Endothelial cell of umbilical vein (primary cell): Measurements from ENCODE around the gene TPCN1. TPM values are rescaled to one million over a fixed set of nuclear protein-coding genes. Genes with fewer than 3 reads are reported as not detected.

Experiments used
- BruUV-seq: library from RNA; stranded (reverse); fragments of 400-500 nt; replicated peaks from 2 replicates; lab custom pipeline; 2021; lab: Mats Ljungman, UMichigan
- CTCF ChIA-PET: fragments of 300-600, 350-600 bp; sonication (Branson Sonifier 250); formaldehyde crosslinking; loops from one replicate; lab custom pipeline; 2021; ENCODE audit warnings: antibody characterized with exemption, inconsistent platforms; lab: Charles Lee
- POLR2A ChIA-PET: fragments of 300-600, 350-600 bp; sonication (Branson Sonifier 250); formaldehyde crosslinking; loops from one replicate; lab custom pipeline; 2021; ENCODE audit warnings: antibody characterized with exemption, inconsistent platforms; lab: Charles Lee
- DNase-seq: peaks from one replicate; pipeline ENCODE4 v3.0.0-alpha.2; 2011; ENCODE audit warnings: low read depth, low spot score
- FAIRE-seq: peaks from 2 replicates; lab custom pipeline; 2011; peaks lifted over from hg19 to GRCh38; lab: Jason Lieb, UNC
- H2AFZ ChIP-seq: 2 replicates; pipeline ENCODE4 v1.6.0; 2012; ENCODE audit warnings: low read depth, low read length, control low read depth, inconsistent platforms
- H3K27ac ChIP-seq: 2 replicates; pipeline ENCODE4 v1.5.1; 2011; ENCODE audit warnings: low read depth, mild to moderate bottlenecking, control low read depth, low read length, moderate library complexity; ENCODE audit not compliant: insufficient read depth
- H3K27me3 ChIP-seq, 2 experiments: 2 replicates each; pipeline versions ENCODE4 v1.6.0 to v1.6.1; 2011; ENCODE audit warnings: low read length in 2 of 2, mixed read lengths in 1 of 2; ENCODE audit not compliant: control insufficient read depth in 2 of 2, insufficient read depth in 2 of 2
- H3K36me3 ChIP-seq, 2 experiments: 2 replicates in 1 of 2; 3 replicates in 1 of 2; pipeline ENCODE4 v1.5.1; 2011; ENCODE audit warnings: low read length in 2 of 2, mild to moderate bottlenecking in 1 of 2, moderate library complexity in 1 of 2; ENCODE audit not compliant: control insufficient read depth in 2 of 2, insufficient read depth in 2 of 2; ENCODE audit errors: extremely low read depth in 1 of 2
- H3K4me1 ChIP-seq: 3 replicates; pipeline ENCODE4 v1.5.1; 2011; ENCODE audit warnings: mild to moderate bottlenecking, low read length; ENCODE audit not compliant: control insufficient read depth, insufficient read depth; ENCODE audit errors: extremely low read depth
- H3K4me2 ChIP-seq: 2 replicates; pipeline ENCODE4 v1.6.1; 2011; ENCODE audit warnings: low read length, control low read depth, mixed read lengths; ENCODE audit not compliant: insufficient read depth
- H3K4me3 ChIP-seq, 3 experiments: fragments of 200-600 bp in 1 of 3; sonication (generic), shearing (Covaris generic) in 1 of 3; replicated peaks in 1 of 3; 2 replicates each; pipeline ENCODE4 v1.5.1; 2011 to 2016; ENCODE audit warnings: control low read depth in 3 of 3, low read length in 3 of 3, mild to moderate bottlenecking in 2 of 3, inconsistent platforms in 1 of 3, low read depth in 1 of 3, moderate library complexity in 1 of 3; ENCODE audit not compliant: insufficient read depth in 1 of 3
- H3K79me2 ChIP-seq: 2 replicates; pipeline ENCODE4 v1.6.0; 2012; ENCODE audit warnings: low read length, inconsistent platforms; ENCODE audit not compliant: control insufficient read depth, insufficient read depth
- H3K9ac ChIP-seq: replicated peaks from 2 replicates; pipeline ENCODE3; 2011; ENCODE audit warnings: low read length, control low read depth; ENCODE audit not compliant: insufficient read depth; ENCODE audit errors: extremely low read depth
- H3K9me1 ChIP-seq: replicated peaks from 3 replicates; pipeline ENCODE4 v1.6.0; 2011; ENCODE audit warnings: mild to moderate bottlenecking, low read length; ENCODE audit not compliant: control insufficient read depth, insufficient read depth; ENCODE audit errors: extremely low read depth
- H3K9me3 ChIP-seq: replicated peaks from 2 replicates; pipeline ENCODE4 v1.5.1; 2012; ENCODE audit warnings: low read length, inconsistent platforms; ENCODE audit not compliant: control insufficient read depth, insufficient read depth
- H4K20me1 ChIP-seq: replicated peaks from 2 replicates; pipeline ENCODE3; 2011; ENCODE audit warnings: mild to moderate bottlenecking, low read length; ENCODE audit not compliant: control insufficient read depth, insufficient read depth; ENCODE audit errors: extremely low read depth
- EZH2 ChIP-seq: IDR thresholded peaks from 2 replicates; pipeline ENCODE4 v1.6.1; 2012; ENCODE audit warnings: borderline replicate concordance, low read depth, mild to moderate bottlenecking, moderate library complexity, low read length, inconsistent platforms; ENCODE audit not compliant: severe bottlenecking
- FOS ChIP-seq: IDR thresholded peaks from 2 replicates; pipeline ENCODE4 v1.6.1; 2011; ENCODE audit warnings: mild to moderate bottlenecking, low read length, moderate library complexity, borderline replicate concordance; ENCODE audit not compliant: insufficient read depth
- GATA2 ChIP-seq: IDR thresholded peaks from 2 replicates; pipeline ENCODE4 v1.7.0; 2011; ENCODE audit warnings: low read depth, mild to moderate bottlenecking, moderate library complexity, mixed read lengths, low read length; ENCODE audit not compliant: insufficient read length, insufficient read depth
- JUN ChIP-seq: IDR thresholded peaks from 2 replicates; pipeline ENCODE4 v1.6.1; 2011; ENCODE audit warnings: borderline replicate concordance, low read depth; ENCODE audit not compliant: insufficient read length, insufficient read depth
- MAX ChIP-seq: IDR thresholded peaks from 2 replicates; pipeline ENCODE4 v1.6.1; 2011; ENCODE audit not compliant: insufficient read depth, insufficient read length
- MYC ChIP-seq: IDR thresholded peaks from one replicate; pipeline ENCODE4 v1.6.1; 2011; ENCODE audit warnings: mild to moderate bottlenecking, low read depth, low read length
- POLR2A ChIP-seq: IDR thresholded peaks from 2 replicates; pipeline ENCODE4 v1.6.1; 2012; ENCODE audit warnings: low read depth, mild to moderate bottlenecking, control low read depth, low read length
- POLR2AphosphoS5 ChIP-seq: IDR thresholded peaks from 2 replicates; pipeline ENCODE4 v1.6.1; 2012; ENCODE audit warnings: low read depth, mild to moderate bottlenecking, control low read depth, low read length, moderate library complexity; ENCODE audit not compliant: insufficient read depth
- dilution Hi-C: fragments of 300-500 bp; cut with MboI; formaldehyde crosslinking; loops from one replicate; pipeline ENCODE4 v1.15.0; 2019; ENCODE audit warnings: low sequenced_read_pairs; ENCODE audit not compliant: extremely low pct_ligation_motif_present
- intact Hi-C: fragments of 100-400 bp; cut with micrococcal nuclease; formaldehyde crosslinking; loops from one replicate; pipeline ENCODE4 v1.10.0; 2022
- polyA plus RNA-seq, 4 experiments: library from polyadenylated mRNA; depleted of rRNA in 3 of 4; stranded (reverse) in 3 of 4; unstranded in 1 of 4; fragments of >200 nt; gene quantifications; 2 replicates each; pipeline versions ENCODE4 v1.2.1 to v1.2.3, GENCODE V29; 2011 to 2012; ENCODE audit warnings: missing spikeins in 1 of 4
- total RNA-seq: library from RNA; stranded (reverse); gene quantifications from 2 replicates; pipeline ENCODE4 v1.2.3, GENCODE V29; 2021
- TF ChIP-seq, protein P1 (sequence below), 2 donors: IDR thresholded peaks; 1 replicate in 1 of 2; 2 replicates in 1 of 2; pipeline ENCODE4 v1.5.1; 2011; ENCODE audit warnings: low read length in 2 of 2, mild to moderate bottlenecking in 2 of 2, moderate library complexity in 2 of 2, control low read depth in 1 of 2, inconsistent platforms in 1 of 2, low read depth in 1 of 2; ENCODE audit not compliant: insufficient read depth in 1 of 2; ENCODE audit errors: extremely low read depth in 1 of 2

TPCN1 gene
- total and polyA plus RNA-seq, 2 donors (not counting 3 experiments of a cell fraction or from before 2014, with no cell fraction given) = 19.5 to 28.3 TPM

- Histone ChIP-seq H3K9me1 (no peaks in the 10 kb centered on the region), H3K27me3 (no peaks in the 10 kb centered on the region), H3K9me3 (no peaks in the 10 kb centered on the region), H3K79me2 (no peaks in the 10 kb centered on the region), H4K20me1 (no peaks in the 10 kb centered on the region), H3K4me1 (no peaks in the 10 kb centered on the region), H3K36me3 (no peaks in the 10 kb centered on the region), H3K9ac (no peak overlapping the region), H3K27ac (no peak overlapping the region), H3K4me3 (no peak overlapping the region), H3K4me2 (no peak overlapping the region), H2AFZ (no peak overlapping the region)
- ChIA-PET POLR2A (interaction anchor here (0.6 kb wide), 1 partner anchor 23 kb away, joined by 8 read pairs; no protein-coding TSS in a partner anchor), CTCF (interaction anchor here (0.8 to 1.7 kb wide), 3 partner anchors 21 to 225 kb away, joined by 3 to 7 read pairs (median 3); partner anchors contain the start of gene TPCN1)
- DNase-seq (no peak), FAIRE-seq (no peak)
- BruUV-seq = no TSS peak
- TF ChIP-seq EZH2 = no peak
- no peak for TF ChIP-seq MYC
- no peak for TF ChIP-seq GATA2
- no peak for TF ChIP-seq POLR2A
- TF ChIP-seq POLR2AphosphoS5 = no peak
- no peak for TF ChIP-seq FOS
- TF ChIP-seq MAX = no peak
- no peak for TF ChIP-seq JUN
- TF ChIP-seq, protein P1, sequence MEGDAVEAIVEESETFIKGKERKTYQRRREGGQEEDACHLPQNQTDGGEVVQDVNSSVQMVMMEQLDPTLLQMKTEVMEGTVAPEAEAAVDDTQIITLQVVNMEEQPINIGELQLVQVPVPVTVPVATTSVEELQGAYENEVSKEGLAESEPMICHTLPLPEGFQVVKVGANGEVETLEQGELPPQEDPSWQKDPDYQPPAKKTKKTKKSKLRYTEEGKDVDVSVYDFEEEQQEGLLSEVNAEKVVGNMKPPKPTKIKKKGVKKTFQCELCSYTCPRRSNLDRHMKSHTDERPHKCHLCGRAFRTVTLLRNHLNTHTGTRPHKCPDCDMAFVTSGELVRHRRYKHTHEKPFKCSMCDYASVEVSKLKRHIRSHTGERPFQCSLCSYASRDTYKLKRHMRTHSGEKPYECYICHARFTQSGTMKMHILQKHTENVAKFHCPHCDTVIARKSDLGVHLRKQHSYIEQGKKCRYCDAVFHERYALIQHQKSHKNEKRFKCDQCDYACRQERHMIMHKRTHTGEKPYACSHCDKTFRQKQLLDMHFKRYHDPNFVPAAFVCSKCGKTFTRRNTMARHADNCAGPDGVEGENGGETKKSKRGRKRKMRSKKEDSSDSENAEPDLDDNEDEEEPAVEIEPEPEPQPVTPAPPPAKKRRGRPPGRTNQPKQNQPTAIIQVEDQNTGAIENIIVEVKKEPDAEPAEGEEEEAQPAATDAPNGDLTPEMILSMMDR (IDR thresholded peaks at IDR 0.05; ENCODE audit: extremely low read depth in 1 of 2, insufficient read depth in 1 of 2, low read depth in 1 of 2, low read length in 2 of 2) = no peak
- intact Hi-C loops = no loop called here
- dilution Hi-C loops = no loop called here
These were observed 21.1 kb upstream of the TPCN1 start for GRCh38 chr12:113200021-113200797.
